GM12875 (cell line): Measurements from ENCODE around the gene CFAP46.

ENCODE experiments used
- H3K4me3 ChIP-seq: one replicate; pipeline ENCODE4 v1.5.1; 2011; ENCODE audit warnings: low read depth, low read length, control low read depth
- CTCF ChIP-seq: IDR thresholded peaks from 2 replicates; pipeline ENCODE4 v1.5.1; 2011; ENCODE audit warnings: low read depth, mild to moderate bottlenecking, control low read depth, inconsistent platforms, low read length, moderate library complexity, borderline replicate concordance; ENCODE audit not compliant: insufficient read depth

CFAP46 gene

GRCh38 chr10:132878091-132878729 is 64.2 kb downstream of the CFAP46 start:
- no peak for TF ChIP-seq CTCF

GRCh38 chr10:132877473-132877872 is 64.9 kb downstream of the CFAP46 start:
- no peak for TF ChIP-seq CTCF

More at GRCh38 chr10:132878091-132878729, 64.2 kb downstream of the CFAP46 start:
- no peak overlapping the region for H3K4me3 ChIP-seq

GRCh38 chr10:132876993-132877431 is 65.4 kb downstream of the CFAP46 start:
- no peak overlapping the region for H3K4me3 ChIP-seq
- TF ChIP-seq CTCF = no peak

More at GRCh38 chr10:132877473-132877872, 64.9 kb downstream of the CFAP46 start:
- H3K4me3 ChIP-seq = no peak overlapping the region

GRCh38 chr10:132876131-132876860 is 66.1 kb downstream of the CFAP46 start:
- TF ChIP-seq CTCF = no peak
- H3K4me3 ChIP-seq = no peak overlapping the region

- no peak for TF ChIP-seq CTCF
- H3K4me3 ChIP-seq = no peak overlapping the region
Measured at GRCh38 chr10:132875435-132875834, 66.9 kb downstream of the CFAP46 start.

- H3K4me3 ChIP-seq = no peak overlapping the region
- no peak for TF ChIP-seq CTCF
Measured at GRCh38 chr10:132873395-132873794, 69.0 kb downstream of the CFAP46 start.

GRCh38 chr10:132872658-132873057 is 69.7 kb downstream of the CFAP46 start:
- H3K4me3 ChIP-seq = no peak overlapping the region
- no peak for TF ChIP-seq CTCF
